ENCODE data around the gene TTLL6.

TTLL6 gene

DNA sequence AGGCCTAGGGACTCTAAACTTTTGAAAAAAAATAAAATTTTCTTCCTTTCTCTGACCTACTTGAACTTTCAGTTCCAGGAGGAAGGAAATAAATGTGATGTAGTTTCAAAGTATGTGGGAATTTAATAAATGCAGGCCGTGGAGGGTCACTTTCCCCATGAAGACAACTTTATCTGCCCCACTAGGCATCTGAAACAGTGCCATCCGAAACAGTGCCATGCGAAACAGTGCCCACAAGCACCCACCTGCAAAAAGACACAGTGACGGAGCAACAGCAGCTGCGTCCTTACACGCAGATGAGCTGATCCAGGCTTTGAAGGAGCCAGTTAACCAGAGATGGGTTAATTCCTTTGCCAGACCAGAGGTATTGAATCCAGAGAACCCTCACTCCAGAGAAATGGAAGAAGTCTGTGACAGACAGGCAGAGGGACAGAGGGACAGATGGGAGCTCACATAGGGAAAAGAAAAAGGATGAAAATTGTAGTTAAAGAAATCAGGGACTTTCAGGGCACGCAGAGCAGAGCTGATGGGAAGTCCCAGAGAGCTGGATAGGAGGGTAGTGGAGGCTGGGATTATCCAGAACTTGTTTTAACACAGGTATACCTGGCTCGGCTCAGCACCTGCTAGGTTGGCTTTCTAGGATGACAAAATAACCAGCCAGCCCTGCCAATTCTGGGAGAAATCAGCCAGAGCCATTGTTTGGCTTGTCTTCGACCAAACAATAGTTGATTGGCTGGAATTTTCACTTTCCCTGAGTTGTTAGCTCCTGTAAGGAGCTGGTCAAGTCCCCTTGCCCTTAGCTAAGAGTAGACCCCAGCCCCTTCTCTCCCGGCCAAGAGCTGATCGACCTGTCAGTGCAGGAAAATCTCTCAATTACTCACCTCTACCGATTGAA is 71.4 kb downstream of the TTLL6 start:
- in situ Hi-C loops (cut with HindIII; ENCODE audit: low pct_ligation_motif_present, low sequenced_read_pairs): no loop called here
- no peak for TF ChIP-seq CTCF (IDR thresholded peaks at IDR 0.05; ENCODE audit: low read depth, low read length, missing control alignments)
- H3K4me3 ChIP-seq (ENCODE audit: low read depth, low read length): no peak overlapping the region

GRCh38 chr17:48740537-48740936 is 76.5 kb downstream of the TTLL6 start:
- TF ChIP-seq CTCF (IDR thresholded peaks at IDR 0.05; ENCODE audit: low read depth, low read length, missing control alignments): no peak
- Histone ChIP-seq H3K27ac (no peak overlapping the region), H3K27me3 (replicated peaks) (peaks cover 91% of the 10 kb centered on the region), H3K36me3 (replicated peaks) (no peaks in the 10 kb centered on the region), H3K4me3 (ENCODE audit: low read depth, low read length) (no peak overlapping the region)
- in situ Hi-C loops (cut with HindIII; ENCODE audit: low pct_ligation_motif_present, low sequenced_read_pairs): no loop called here
- no peak for DNase-seq

More for the DNA sequence above, 71.4 kb downstream of the TTLL6 start:
- no peak overlapping the region for H3K27ac ChIP-seq
- peaks cover 94% of the 10 kb centered on the region for H3K27me3 ChIP-seq (replicated peaks)
- no peaks in the 10 kb centered on the region for H3K36me3 ChIP-seq (replicated peaks)
- no peak for DNase-seq

- Histone ChIP-seq H3K27me3 (replicated peaks) (peaks cover 93% of the 10 kb centered on the region), H3K4me3 (ENCODE audit: low read depth, low read length) (no peak overlapping the region), H3K27ac (no peak overlapping the region), H3K36me3 (replicated peaks) (no peaks in the 10 kb centered on the region)
- no peak for TF ChIP-seq CTCF (IDR thresholded peaks at IDR 0.05; ENCODE audit: low read depth, low read length, missing control alignments)
- no peak for DNase-seq
- in situ Hi-C loops (cut with HindIII; ENCODE audit: low pct_ligation_motif_present, low sequenced_read_pairs): no loop called here
Measured at GRCh38 chr17:48738803-48739526, 78.1 kb downstream of the TTLL6 start.

- peaks cover 93% of the 10 kb centered on the region for H3K27me3 ChIP-seq (replicated peaks)
- no peak overlapping the region for H3K4me3 ChIP-seq (ENCODE audit: low read depth, low read length)
- in situ Hi-C loops (cut with HindIII; ENCODE audit: low pct_ligation_motif_present, low sequenced_read_pairs): no loop called here
- no peaks in the 10 kb centered on the region for H3K36me3 ChIP-seq (replicated peaks)
- no peak for DNase-seq
- no peak overlapping the region for H3K27ac ChIP-seq
- no peak for TF ChIP-seq CTCF (IDR thresholded peaks at IDR 0.05; ENCODE audit: low read depth, low read length, missing control alignments)
Measured at GRCh38 chr17:48738424-48738802, 78.6 kb downstream of the TTLL6 start.

- no peak overlapping the region for H3K4me3 ChIP-seq (ENCODE audit: low read depth, low read length)
- no peak for DNase-seq
- H3K36me3 ChIP-seq (replicated peaks): no peaks in the 10 kb centered on the region
- in situ Hi-C loops (cut with HindIII; ENCODE audit: low pct_ligation_motif_present, low sequenced_read_pairs): no loop called here
- H3K27me3 ChIP-seq (replicated peaks): peaks cover 96% of the 10 kb centered on the region
- no peak overlapping the region for H3K27ac ChIP-seq
- TF ChIP-seq CTCF (IDR thresholded peaks at IDR 0.05; ENCODE audit: low read depth, low read length, missing control alignments): no peak
Measured at GRCh38 chr17:48737330-48738043, 79.5 kb downstream of the TTLL6 start.

All from brain microvascular endothelial cell (primary cell).